ENCODE results near the gene MYBBP1A. TPM values are rescaled to one million over a fixed set of nuclear protein-coding genes. Genes with fewer than 3 reads are reported as not detected.

Gene MYBBP1A
- total and polyA plus RNA-seq, 2 of the 13 experiments (the other 11 are each of a cell fraction or from before 2014, with no cell fraction given), result 18.6 to 54.8 TPM

GRCh38 chr17:4554997-4555799 lies at the start of gene MYBBP1A (continued):
- TF ChIP-seq, protein P1, sequence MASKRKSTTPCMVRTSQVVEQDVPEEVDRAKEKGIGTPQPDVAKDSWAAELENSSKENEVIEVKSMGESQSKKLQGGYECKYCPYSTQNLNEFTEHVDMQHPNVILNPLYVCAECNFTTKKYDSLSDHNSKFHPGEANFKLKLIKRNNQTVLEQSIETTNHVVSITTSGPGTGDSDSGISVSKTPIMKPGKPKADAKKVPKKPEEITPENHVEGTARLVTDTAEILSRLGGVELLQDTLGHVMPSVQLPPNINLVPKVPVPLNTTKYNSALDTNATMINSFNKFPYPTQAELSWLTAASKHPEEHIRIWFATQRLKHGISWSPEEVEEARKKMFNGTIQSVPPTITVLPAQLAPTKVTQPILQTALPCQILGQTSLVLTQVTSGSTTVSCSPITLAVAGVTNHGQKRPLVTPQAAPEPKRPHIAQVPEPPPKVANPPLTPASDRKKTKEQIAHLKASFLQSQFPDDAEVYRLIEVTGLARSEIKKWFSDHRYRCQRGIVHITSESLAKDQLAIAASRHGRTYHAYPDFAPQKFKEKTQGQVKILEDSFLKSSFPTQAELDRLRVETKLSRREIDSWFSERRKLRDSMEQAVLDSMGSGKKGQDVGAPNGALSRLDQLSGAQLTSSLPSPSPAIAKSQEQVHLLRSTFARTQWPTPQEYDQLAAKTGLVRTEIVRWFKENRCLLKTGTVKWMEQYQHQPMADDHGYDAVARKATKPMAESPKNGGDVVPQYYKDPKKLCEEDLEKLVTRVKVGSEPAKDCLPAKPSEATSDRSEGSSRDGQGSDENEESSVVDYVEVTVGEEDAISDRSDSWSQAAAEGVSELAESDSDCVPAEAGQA (IDR thresholded peaks at IDR 0.05; ENCODE audit: low read depth), result no peak
- TF ChIP-seq, protein P1 (CRISPR knock-in tag; IDR thresholded peaks at IDR 0.05; ENCODE audit: borderline replicate concordance), result 0 out of 2 replicates have a peak, but pooled peaks have one; percentile 28
- TF ChIP-seq ZEB1 (IDR thresholded peaks at IDR 0.05; ENCODE audit: insufficient replicate concordance, low read depth) (no peak), FOSL2 (CRISPR knock-in tag; IDR thresholded peaks at IDR 0.05) (peak; percentile 22), HCFC1 (IDR thresholded peaks at IDR 0.05; ENCODE audit: low read depth, low read length) (no peak), SP1 (IDR thresholded peaks at IDR 0.05) (no peak), SP1 (CRISPR knock-in tag; IDR thresholded peaks at IDR 0.05) (no peak), ZNF777 (CRISPR knock-in tag; IDR thresholded peaks at IDR 0.05) (peak; percentile 49; the same call in 1 of the 2 replicates), FOXJ3 (CRISPR knock-in tag; IDR thresholded peaks at IDR 0.05; ENCODE audit: borderline replicate concordance) (no peak), ZNF34 (CRISPR knock-in tag; IDR thresholded peaks at IDR 0.05; ENCODE audit: borderline replicate concordance) (no peak), ZNF572 (CRISPR knock-in tag; IDR thresholded peaks at IDR 0.05) (peak; percentile 91; the same call in 1 of the 2 replicates), DNMT3B (CRISPR knock-in tag; conservative IDR thresholded peaks at IDR 0.05) (no peak), ZBTB7B (CRISPR knock-in tag; IDR thresholded peaks at IDR 0.05) (no peak; the same call in 1 of the 2 replicates), MED13 (CRISPR knock-in tag; IDR thresholded peaks at IDR 0.05) (peak; percentile 39; the same call in 1 of the 2 replicates), ELF3 (CRISPR knock-in tag; IDR thresholded peaks at IDR 0.05) (peak; percentile 94), EZH2 (conservative IDR thresholded peaks at IDR 0.05; ENCODE audit: low read depth, low read length) (no peak), ZNF18 (CRISPR knock-in tag; IDR thresholded peaks at IDR 0.05; ENCODE audit: insufficient replicate concordance) (peak; percentile 56), NFKBIZ (CRISPR knock-in tag; IDR thresholded peaks at IDR 0.05) (no peak), NFRKB (IDR thresholded peaks at IDR 0.05) (no peak)
- TF ChIP-seq, protein P2, sequence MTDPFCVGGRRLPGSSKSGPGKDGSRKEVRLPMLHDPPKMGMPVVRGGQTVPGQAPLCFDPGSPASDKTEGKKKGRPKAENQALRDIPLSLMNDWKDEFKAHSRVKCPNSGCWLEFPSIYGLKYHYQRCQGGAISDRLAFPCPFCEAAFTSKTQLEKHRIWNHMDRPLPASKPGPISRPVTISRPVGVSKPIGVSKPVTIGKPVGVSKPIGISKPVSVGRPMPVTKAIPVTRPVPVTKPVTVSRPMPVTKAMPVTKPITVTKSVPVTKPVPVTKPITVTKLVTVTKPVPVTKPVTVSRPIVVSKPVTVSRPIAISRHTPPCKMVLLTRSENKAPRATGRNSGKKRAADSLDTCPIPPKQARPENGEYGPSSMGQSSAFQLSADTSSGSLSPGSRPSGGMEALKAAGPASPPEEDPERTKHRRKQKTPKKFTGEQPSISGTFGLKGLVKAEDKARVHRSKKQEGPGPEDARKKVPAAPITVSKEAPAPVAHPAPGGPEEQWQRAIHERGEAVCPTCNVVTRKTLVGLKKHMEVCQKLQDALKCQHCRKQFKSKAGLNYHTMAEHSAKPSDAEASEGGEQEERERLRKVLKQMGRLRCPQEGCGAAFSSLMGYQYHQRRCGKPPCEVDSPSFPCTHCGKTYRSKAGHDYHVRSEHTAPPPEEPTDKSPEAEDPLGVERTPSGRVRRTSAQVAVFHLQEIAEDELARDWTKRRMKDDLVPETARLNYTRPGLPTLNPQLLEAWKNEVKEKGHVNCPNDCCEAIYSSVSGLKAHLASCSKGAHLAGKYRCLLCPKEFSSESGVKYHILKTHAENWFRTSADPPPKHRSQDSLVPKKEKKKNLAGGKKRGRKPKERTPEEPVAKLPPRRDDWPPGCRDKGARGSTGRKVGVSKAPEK (CRISPR knock-in tag; IDR thresholded peaks at IDR 0.05; ENCODE audit: borderline replicate concordance), result no peak
